GM12892 (cell line): ENCODE measurements around the gene MTHFSD.

Experiments used
- DNase-seq: peaks from one replicate; pipeline ENCODE4 v3.0.0; 2011; ENCODE audit not compliant: insufficient read length
- FAIRE-seq: peaks from 2 replicates; lab custom pipeline; 2011; peaks lifted over from hg19 to GRCh38; lab: Jason Lieb, UNC
- POLR2A ChIP-seq: IDR thresholded peaks from 2 replicates; pipeline ENCODE4 v1.6.1; 2011; ENCODE audit warnings: low read depth, low read length, control low read depth
- POLR2AphosphoS5 ChIP-seq: IDR thresholded peaks from 2 replicates; pipeline ENCODE4 v1.6.1; 2011; ENCODE audit warnings: low read depth, low read length, control low read depth
- TAF1 ChIP-seq: IDR thresholded peaks from 2 replicates; pipeline ENCODE4 v1.6.1; 2011; ENCODE audit warnings: low read depth, mild to moderate bottlenecking, control low read depth, low read length, borderline replicate concordance

The MTHFSD gene

GRCh38 chr16:86513471-86514277 is 41.4 kb downstream of the MTHFSD start:
- TF ChIP-seq POLR2AphosphoS5 (no peak), POLR2A (no peak), TAF1 (no peak)
- FAIRE-seq = no peak
- DNase-seq = no peak

- no peak for FAIRE-seq
- TF ChIP-seq TAF1 (no peak), POLR2A (no peak), POLR2AphosphoS5 (no peak)
- DNase-seq = no peak
Measured at GRCh38 chr16:86512860-86513470, 42.1 kb downstream of the MTHFSD start.

GRCh38 chr16:86512301-86512859 is 42.7 kb downstream of the MTHFSD start:
- DNase-seq (no peak), FAIRE-seq (no peak)
- TF ChIP-seq TAF1 (no peak), POLR2A (no peak), POLR2AphosphoS5 (no peak)

- no peak for TF ChIP-seq TAF1
- no peak for TF ChIP-seq POLR2AphosphoS5
- TF ChIP-seq POLR2A = no peak
Measured at GRCh38 chr16:86511317-86512161, 43.5 kb downstream of the MTHFSD start.

GRCh38 chr16:86510465-86511261 is 44.4 kb downstream of the MTHFSD start, which contains the start of gene FOXF1:
Gene FOXF1, plus strand, starts transcription at chr16:86510527. Its CDS starts 43 bp downstream, at chr16:86510570.
- TF ChIP-seq POLR2AphosphoS5 = no peak
- no peak for TF ChIP-seq TAF1
- no peak for TF ChIP-seq POLR2A
- FAIRE-seq (no peak), DNase-seq (no peak)

More at GRCh38 chr16:86511317-86512161, 43.5 kb downstream of the MTHFSD start:
- FAIRE-seq = no peak
- no peak for DNase-seq

- DNase-seq = no peak
- no peak for TF ChIP-seq TAF1
- TF ChIP-seq POLR2A = no peak
- TF ChIP-seq POLR2AphosphoS5 = no peak
- no peak for FAIRE-seq
Measured at GRCh38 chr16:86509759-86510464, 45.1 kb downstream of the MTHFSD start.

GRCh38 chr16:86508947-86509758 is 45.9 kb downstream of the MTHFSD start:
- FAIRE-seq = no peak
- DNase-seq = no peak
- TF ChIP-seq POLR2A (no peak), TAF1 (no peak), POLR2AphosphoS5 (no peak)

GRCh38 chr16:86508028-86508946 is 46.7 kb downstream of the MTHFSD start:
- no peak for TF ChIP-seq POLR2A
- no peak for TF ChIP-seq POLR2AphosphoS5
- no peak for TF ChIP-seq TAF1
- FAIRE-seq (no peak), DNase-seq (no peak)
